IPS DF 19.7 (cell line): ENCODE data around the gene UBASH3B.

Experiments
- DNase-seq: peaks from one replicate; pipeline ENCODE4 v3.0.0-alpha.2; 2013; ENCODE audit warnings: low read depth, low spot score

UBASH3B gene

GRCh38 chr11:122647736-122648275 lies 7.7 kb upstream of the UBASH3B start:
- DNase-seq = no peak

- DNase-seq = no peak
Observed at GRCh38 chr11:122649116-122649515, 6.4 kb upstream of the UBASH3B start.

DNA sequence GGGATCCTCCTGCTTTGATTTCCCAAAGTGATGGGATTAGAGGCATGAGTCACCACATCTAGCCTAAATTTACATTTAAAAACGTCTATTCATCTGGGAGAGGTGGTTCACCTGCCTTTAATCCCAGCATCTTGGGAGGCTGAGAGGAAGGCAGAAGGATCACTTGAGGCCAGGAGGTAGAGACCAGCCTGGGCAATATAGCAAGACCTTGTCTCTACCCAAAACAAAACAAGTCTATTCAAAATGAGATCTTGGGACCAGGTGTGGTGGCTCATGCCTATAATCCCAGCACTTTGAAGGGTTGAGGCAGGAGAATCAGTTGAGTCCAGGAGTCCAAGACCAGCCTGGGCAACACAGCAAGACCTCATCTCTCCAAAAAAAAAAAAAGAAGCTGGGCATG lies 4.9 kb upstream of the UBASH3B start:
- DNase-seq = no peak

GRCh38 chr11:122652495-122652894 lies 3.0 kb upstream of the UBASH3B start:
- DNase-seq = no peak

DNA sequence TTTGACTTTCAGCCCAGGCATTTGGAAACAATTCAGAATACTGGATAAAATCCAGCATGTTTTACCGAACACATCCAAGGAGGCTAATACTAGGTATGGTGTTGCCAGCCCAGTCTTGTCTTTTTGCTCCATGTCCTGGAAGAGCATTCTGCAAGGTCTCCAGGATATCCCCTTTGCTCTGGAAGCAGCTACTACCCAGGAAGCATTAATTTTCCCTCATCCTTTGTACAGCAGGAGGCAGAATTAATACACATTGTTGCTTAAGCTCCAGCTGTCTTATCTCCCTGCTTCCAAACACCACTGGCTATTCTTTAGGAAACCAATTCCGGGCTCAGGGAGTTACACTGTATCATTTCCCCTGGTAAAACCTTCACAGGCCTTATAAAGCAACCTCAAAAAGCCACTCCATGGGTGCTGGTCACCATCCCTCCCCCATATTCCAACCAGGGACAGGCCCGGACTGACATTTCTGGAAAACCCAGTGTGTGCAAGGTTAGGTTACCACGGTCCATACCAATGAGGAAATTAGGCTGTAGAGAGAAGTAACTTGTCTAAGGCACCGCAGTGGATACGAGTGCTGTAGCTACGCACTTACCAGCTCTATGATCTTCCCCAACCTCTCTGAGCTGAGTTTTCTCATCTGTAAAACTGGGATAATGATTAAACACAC lies 1.5 kb upstream of the UBASH3B start:
- no peak for DNase-seq

DNA sequence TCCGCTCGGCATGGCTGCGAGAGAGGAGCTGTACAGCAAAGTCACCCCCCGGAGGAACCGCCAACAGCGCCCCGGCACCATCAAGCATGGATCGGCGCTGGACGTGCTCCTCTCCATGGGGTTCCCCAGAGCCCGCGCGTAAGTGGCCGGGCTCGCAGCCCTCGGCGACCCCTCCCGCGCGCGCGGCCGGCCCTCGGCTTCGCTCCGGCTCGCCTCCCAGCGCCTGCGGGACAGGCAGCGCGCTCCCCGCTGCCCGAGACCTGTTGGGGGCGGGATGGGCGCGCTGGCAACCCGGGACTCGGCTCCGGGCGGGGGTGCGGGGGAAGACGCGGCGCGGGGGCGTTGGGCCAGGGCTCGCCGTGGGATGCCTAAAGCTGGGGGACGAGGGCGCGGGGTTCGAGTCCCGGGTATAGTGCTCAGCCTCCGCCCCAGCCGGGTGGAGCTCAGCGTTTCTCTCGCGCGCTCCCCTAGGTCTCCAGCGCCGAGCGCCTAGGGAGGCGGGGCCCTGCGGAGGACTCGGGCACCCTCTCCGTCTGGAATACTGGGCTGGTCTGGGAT lies 630 bp downstream of the UBASH3B start:
- no peak for DNase-seq

GRCh38 chr11:122656631-122657101 lies 1.1 kb downstream of the UBASH3B start:
- DNase-seq = no peak

GRCh38 chr11:122659676-122660554 lies 4.4 kb downstream of the UBASH3B start:
- no peak for DNase-seq

- no peak for DNase-seq
Observed at GRCh38 chr11:122661182-122661945, 5.8 kb downstream of the UBASH3B start.

DNA sequence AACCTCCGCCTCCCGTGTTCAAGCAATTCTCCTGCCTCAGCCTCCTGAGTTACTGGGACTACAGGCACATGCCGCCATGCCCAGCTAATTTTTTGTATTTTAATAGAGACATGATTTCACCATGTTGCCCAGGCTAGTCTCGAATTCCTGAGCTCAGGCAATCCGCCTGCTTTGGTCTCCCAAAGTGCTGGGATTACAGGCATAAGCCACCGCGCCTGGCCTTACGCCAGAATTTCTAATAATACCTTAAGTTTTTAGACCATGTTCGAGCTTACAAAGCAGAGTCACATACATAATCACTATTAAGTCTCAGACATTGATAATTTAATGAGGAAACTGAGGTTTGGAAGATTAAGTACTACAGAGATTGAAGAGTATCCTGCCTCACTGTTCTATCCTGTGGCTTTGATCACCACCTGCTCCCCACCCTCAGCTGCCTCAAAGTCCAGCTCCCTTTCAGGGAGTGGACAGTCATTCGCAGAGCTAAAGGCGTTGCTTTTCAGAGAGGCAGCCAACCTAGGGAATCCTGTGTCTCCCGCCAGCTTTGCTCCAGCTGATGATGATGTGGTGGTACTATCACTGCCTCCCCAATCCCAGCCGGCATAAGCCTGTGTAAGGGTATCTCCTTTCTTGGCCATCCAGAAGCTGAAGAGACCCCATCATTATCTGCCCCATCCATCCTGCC lies 7.7 kb downstream of the UBASH3B start:
- DNase-seq = no peak

DNA sequence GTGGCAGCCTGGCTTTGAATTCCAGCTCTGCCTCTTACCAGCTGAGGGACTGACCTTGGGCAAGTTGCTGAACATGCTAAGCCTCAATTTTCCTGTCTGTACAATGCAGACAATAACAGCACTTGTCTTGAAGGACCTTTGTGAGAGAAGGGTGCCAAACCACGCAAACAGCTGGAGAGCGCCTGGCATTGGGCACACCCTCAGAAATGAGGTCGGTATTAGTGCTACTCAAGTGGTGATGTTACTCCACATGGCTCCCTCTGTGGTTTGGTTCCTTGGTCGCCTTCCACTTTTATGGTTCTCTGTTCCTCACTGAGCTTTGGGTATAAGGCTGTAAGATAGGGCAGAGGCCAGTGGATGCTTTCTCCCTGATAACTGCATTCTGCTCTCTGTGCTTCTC lies 8.2 kb downstream of the UBASH3B start:
- DNase-seq = no peak

- no peak for DNase-seq
Observed at GRCh38 chr11:122664188-122664587, 8.7 kb downstream of the UBASH3B start.

- DNase-seq = no peak
Observed at GRCh38 chr11:122665861-122666260, 10.3 kb downstream of the UBASH3B start.

DNA sequence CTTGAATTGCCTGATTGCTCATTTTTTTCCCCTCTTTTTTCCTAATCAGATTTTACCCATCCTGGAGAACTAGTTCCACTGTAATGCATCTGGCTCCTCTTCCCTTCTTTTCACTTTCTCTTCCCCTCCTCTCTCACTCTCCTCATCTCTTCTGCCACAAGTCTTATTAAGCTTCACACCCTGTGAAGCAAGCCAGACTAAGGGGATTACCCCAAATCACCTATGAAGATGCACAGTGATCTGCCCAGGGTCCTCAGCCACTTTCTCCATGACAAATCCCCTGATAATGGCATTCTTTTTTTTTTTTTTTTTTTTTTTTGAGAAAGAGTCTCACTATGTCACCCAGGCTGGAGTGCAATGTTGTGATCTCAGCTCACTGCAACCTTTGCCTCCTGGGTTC lies 11.2 kb downstream of the UBASH3B start:
- DNase-seq = no peak

DNA sequence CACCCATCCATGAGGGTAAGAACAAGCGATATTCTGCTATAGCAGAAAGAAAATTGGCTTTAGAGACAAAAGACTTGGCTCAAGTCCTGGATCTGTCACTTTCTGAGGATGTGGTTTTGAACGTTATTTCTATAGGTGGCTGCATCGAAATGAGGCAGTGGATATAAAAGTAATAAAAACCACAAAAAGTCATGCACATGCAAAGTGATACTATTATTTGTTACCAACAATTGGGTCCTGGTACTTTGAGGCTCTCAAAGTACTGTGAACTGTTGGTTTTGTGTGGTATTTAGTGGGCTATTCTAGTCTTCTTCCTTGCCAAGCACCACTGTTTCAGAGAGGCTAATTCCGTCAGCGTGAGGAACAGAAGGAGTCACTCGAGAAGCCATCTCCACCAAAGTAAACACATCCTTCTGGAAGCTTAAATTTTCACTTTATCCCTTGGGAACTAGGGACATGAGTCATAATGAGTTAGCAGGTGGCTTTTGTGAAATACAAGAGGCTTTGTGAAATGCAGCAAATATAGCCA lies 13.1 kb downstream of the UBASH3B start:
- no peak for DNase-seq

DNA sequence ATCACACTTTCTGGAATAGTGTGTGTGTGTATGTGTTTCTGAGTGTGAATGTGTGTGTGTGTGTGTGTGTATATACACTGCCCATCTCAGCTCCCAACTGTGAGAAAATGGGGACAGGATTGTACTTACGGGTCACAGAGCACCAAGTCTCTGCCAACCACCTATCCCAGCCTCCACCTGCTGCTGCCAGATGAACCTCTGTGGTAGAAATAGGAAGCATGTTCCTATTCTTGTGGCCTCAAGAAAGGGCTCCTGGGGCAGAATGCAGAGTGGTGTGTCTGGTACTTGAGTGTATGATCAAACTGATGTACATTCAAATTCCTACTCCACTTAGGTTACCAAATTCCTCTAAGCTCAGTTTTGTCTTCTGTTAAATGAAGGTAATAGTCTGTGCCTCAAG lies 14.6 kb downstream of the UBASH3B start:
- no peak for DNase-seq

GRCh38 chr11:122671400-122671891 lies 15.9 kb downstream of the UBASH3B start:
- no peak for DNase-seq

DNA sequence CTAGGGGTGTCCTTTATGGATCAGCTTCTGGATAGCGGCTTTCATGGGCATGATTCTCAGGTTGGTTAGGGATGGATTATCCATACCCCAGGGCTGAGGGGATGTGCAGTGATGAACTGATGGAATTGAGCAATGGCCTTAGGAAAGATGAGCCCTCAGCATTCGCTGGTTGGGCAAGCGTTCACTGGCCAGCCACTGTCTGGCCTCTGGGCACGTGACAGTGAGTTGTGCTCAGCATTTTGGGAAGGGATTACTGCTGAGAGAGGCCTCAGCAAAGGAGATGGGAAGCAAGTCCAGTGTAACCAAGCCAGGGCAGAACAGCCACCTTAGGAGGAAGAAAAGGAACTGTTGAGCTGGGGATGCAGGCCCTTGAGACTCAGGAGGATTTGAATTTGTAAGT lies 17.4 kb downstream of the UBASH3B start:
- no peak for DNase-seq

GRCh38 chr11:122673701-122674100 lies 18.2 kb downstream of the UBASH3B start:
- no peak for DNase-seq

DNA sequence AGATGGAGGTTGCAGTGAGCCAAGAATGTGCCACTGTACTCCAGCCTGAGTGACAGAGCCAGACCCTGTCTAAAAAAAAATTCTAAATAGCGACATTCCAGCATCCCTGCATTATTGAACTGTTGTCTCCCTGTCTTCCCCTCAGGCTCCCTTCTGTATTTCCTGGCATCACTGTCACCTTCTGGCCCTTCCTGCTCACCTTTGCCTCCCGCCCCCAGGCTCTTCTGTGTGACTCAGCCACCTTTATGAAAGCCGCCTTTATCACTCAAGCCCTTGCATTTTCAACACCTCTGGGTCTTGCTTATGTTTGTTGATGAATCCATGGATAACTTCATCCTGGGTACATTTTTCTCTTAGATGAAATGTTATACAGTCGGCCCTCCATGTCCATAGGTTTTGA lies 21.1 kb downstream of the UBASH3B start:
- DNase-seq = no peak

DNA sequence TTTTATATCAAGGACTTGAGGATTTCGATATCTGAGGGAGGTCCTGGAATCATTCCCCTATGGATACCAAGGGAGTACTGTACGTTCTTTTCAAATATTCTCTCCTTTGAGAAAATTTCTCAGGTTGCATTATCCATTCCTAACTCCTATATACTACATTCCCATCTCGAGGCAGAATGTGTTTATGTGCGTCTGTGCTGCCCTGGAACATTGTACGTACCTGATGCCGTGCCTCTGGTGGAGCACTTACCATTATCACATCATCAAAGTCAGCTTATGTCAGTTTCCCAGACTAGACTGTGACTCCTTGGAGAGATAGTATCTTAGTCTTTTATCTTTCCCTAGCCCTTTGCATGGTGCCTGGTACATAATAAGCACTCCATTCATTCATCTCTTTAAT lies 21.7 kb downstream of the UBASH3B start:
- no peak for DNase-seq
